Measurements from ENCODE around the gene TRIM17.

- TF ChIP-seq CTCF (IDR thresholded peaks at IDR 0.05; ENCODE audit: control extremely low read depth in 1 of 3, insufficient read depth in 1 of 3, low read depth in 1 of 3, low read length in 3 of 3) = no peak
- TF ChIP-seq RXRA (IDR thresholded peaks at IDR 0.05; ENCODE audit: insufficient read depth, low read depth, low read length) = no peak
- no peak for TF ChIP-seq POLR2A (IDR thresholded peaks at IDR 0.05; ENCODE audit: control extremely low read depth in 1 of 2, low read depth in 2 of 2, low read length in 2 of 2)
These were observed 13.0 kb upstream of the TRIM17 start for GRCh38 chr1:228429698-228430097.
